Inflammatory macrophage treated with lipopolysaccharide for 4 hours (primary cell): ENCODE data around the gene SLC6A4.

Experiments
- DNase-seq: peaks from one replicate; pipeline ENCODE4 v3.0.0-alpha.2; 2020

Gene SLC6A4

DNA sequence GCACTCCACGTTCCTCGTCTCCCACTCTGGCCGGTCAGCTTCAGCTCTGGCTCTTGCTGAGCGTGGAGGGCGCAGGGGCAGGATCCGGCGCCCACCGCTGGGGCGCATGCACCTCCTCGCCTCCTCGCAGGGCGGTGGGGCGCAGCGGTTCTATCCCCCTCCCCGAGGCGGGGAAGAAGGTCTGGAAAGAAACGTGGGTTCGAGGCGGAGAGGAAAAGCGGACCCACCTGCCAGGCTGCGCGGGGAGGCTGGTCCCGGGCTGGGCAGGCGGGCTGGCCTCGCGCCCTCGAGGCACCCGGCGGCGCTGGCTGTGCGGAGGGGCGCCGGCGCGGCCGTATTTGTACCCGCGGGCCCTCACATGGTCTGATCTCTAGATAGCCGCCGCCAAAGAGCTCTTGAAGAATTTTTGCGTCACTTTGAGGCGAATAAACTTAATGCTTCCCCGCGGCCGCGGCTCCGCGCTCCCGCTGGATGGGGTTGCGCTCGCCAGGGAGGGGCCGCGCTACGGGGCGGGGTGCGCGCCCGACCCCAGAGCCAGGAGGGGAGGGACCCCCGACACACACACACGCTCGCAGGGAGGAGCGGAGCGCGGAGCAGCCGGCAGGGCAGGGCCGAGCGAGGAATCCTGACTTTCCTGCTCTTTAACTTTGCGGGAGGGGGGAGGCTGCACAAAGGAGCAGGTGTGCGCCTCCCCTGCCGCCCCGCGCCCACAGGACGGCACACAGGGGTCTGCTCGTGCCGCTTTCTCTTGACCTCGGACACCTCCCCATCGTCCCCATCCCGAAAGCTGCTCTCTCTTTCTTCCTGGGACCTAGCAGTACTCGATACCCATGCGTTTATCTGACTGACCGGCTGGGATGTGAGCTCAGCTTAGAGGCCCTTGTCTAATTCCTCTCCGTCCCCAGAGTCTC, at the start of gene SLC6A4:
Gene SLC6A4, minus strand, starts transcription at position 312 of the 911 bp plus-strand sequence. CDS start 13,739 bp downstream, outside the sequence.
- DNase-seq, result no peak

- DNase-seq, result no peak
Measured at GRCh38 chr17:30279156-30279555, 43.7 kb upstream of the SLC6A4 start.

DNA sequence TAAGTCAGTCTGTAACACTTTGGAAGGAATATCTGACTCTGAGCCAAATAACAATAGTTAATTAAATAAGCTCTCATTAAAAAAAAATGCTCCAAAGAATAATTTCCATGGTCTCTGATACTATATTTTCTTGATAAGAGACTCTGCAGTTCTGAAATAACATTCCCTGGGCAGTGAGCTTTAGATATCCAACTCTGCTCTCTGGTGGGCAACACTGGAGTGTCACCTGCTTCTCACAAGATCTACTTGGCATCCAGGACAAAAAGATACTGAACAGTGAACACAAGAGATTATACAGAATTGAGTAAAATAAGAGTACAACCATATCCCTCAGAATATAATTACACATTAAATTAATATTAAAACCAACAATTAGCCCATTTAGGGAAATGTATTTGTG, 42.5 kb upstream of the SLC6A4 start:
- DNase-seq, result no peak

DNA sequence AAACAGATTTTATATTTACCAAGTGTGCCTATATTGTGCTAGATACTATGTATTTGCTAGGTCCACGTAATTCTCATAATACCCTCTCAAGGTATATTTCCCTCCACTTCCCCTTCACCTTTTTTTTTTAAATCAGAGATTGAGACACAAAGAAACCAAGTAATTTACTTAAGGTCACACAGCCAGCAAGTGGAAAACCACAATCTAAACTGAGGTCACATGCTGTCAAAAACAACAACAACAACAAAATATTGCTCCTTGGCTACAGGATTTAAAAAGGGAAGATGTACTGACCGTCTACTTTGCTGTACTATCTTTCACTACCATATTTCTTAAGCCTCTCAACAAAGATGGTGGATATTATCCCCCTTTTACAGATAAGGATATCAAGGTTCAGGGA, 40.4 kb upstream of the SLC6A4 start:
- no peak for DNase-seq

GRCh38 chr17:30274887-30275286, 39.4 kb upstream of the SLC6A4 start:
- DNase-seq, result no peak

DNA sequence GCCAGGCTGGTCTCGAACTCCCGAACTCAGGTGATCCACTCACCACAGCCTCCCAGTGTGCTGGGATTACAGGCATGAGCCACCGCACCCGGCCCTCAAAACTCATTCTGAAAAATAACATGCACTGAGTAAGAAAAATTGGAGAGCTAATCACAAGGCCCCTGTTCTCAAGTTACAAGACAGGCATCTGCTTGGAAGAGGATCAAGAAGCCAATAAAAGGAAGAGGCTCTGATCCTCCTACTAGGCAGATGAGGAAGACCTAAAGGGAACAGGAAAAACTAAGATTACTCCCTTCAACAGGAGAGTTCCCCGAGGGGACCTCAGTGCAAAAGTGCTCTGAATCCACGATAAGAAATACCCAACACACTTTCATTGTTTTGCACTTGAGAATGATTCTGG, 37.9 kb upstream of the SLC6A4 start:
- DNase-seq, result no peak

- DNase-seq, result no peak
Measured at GRCh38 chr17:30271102-30271501, 35.6 kb upstream of the SLC6A4 start.

DNA sequence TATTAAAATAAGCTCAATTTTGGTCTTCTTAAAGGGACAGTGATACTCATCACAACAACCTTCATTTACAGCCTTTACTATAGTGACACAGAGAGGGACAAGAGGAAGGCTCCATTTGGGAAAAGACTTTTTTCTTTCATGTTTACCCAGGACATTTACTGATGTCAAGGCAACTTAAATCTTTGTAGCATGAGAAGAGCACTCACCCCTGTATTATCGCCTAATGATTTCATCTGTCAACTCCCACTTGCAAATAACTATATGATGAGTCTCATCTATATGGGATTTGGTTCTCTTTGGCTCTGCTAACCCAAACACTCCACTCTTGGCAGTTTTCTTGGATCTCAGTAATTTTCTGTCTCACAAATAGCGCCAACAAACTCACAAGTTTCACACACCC, 32.1 kb upstream of the SLC6A4 start:
- DNase-seq, result no peak

DNA sequence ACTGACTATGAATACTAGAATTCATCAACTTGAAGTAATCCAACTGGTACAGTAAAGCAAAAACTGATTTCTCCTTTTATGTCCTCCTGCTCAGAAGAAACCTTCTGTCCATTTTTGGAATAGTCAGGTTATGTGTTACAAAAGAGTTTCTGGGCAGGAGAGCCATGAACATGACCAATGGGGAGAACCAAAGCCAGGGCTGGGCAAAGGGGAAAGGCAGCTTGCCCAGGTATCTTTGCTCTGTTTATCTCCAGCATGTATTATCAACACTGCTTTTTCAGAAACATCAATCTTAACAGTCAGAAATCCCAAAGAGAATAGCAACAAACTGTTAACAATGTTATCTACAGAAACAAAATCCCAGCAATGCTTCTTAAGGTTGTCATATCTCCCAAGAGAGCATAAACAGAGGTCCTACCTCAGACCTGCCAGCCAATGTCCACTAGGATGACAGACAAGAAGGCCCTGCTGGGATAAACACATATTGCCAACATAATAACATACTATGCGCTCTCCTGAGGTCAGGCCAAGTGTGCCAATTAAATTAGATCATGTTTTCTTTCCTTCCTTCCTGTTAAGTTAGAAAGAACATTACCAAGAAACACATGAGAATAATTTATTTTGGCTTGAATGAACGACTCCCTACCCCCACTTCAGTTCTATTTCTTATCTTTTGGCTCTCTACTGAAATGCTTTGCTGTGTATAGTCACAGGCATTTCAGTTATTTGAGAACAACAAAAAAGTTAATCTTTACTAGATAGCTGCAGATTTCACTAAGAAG, 28.2 kb upstream of the SLC6A4 start:
- DNase-seq, result no peak

- no peak for DNase-seq
Measured at GRCh38 chr17:30256756-30257506, 21.4 kb upstream of the SLC6A4 start.

DNA sequence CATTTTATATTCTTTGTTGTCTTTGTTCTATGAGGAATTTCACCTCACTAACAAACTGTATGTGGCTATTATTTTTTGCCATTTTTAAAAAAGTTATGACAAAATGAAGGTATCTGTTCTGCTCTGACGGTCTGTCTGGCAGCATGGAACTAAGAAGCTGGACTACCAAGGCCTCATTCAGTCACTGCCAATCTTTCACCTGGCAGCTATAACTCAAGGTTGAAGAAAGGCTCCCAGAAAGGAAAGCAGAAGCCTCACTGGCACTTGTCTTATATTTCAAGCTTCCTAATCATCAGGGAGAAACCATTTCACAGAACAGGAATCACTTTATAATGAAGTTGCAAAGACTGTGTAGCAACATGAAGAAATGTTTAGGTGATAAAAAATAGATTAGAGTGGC, 18.7 kb upstream of the SLC6A4 start:
- DNase-seq, result no peak

- no peak for DNase-seq
Measured at GRCh38 chr17:30253312-30253711, 17.8 kb upstream of the SLC6A4 start.

GRCh38 chr17:30251931-30252330, 16.4 kb upstream of the SLC6A4 start:
- no peak for DNase-seq

DNA sequence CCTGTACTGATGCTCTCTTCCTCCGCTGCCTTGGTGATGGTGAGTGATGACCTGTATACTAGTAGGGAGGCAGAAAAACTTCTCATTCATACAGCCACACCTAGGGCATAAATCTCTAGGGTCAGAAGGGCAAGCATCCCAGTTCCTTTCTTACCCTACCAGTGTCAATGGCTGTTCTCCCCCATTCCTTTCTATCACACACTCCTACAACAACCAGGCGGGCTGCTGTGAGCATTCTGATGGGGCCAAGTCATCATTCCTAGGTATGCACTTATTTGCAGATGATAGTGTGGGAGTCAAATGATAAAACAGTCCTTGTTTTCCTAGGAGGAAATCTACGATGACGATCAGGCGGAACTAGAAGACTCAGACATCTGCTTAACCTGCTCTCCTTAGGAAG, 14.0 kb upstream of the SLC6A4 start:
- no peak for DNase-seq

GRCh38 chr17:30248786-30249185, 13.3 kb upstream of the SLC6A4 start:
- no peak for DNase-seq

GRCh38 chr17:30246460-30246859, 11.0 kb upstream of the SLC6A4 start:
- DNase-seq, result no peak

DNA sequence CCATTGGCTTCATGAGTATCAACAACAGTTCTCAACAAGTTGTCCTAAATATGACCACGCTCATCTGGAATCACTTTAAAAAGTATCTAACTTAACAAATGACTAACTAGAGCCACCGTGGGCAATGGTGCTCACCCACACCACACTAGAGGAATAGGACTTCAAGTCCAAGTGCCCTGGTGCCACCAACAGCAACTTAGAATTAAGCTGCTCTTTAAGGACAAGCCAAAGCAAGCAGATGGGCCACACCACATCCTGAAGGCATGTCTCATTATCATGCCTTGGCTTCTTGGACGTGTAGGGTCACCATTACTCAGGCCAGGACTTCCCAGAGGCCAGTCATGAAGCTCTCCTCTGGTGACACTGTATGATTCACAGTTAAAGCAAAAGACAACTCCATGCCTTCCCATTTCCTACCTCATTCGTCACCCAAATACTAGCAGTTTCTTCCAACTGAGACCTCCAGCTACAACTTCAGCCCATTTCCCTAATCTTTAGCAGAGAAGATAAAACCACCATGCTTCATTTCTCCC, 9.4 kb upstream of the SLC6A4 start:
- no peak for DNase-seq

DNA sequence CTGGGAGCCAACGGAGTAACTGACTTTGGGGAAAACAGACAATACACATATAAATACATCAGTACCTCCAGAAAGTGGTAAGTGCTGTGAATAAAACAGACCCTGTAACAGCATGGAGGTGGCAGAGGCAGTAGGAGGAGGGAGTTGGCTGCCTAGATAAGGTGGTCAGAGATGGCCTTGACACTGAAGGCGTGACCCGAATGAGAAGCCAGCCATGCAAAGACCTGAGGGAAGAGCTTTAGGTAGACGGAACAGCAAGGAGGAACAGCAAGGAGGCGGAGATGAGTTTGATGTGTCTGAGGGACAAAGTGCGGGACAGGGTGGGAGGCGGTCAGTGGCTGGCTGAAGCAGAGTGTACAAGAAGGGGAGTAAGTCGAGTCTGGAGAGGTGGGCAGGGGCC, 8.1 kb upstream of the SLC6A4 start:
- DNase-seq, result no peak

DNA sequence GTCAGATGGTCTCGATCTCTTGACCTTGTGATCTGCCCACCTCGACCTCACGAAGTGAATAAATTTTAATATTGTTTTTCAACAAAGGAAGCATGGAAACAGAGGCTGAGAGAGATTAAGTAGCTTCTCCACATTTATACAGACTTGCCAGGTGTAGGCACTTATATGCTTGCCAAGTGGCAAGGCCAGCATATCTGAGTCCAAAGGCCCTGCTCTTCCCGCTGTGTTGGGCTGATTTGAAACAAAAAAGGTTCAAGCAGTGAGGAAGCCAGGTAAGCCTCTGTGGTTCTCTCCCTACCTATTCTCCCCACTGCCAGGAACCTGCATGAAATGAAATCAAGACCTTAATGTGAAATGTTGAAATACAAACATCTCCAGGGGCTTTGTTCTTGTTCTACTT, 7.5 kb upstream of the SLC6A4 start:
- DNase-seq, result no peak

DNA sequence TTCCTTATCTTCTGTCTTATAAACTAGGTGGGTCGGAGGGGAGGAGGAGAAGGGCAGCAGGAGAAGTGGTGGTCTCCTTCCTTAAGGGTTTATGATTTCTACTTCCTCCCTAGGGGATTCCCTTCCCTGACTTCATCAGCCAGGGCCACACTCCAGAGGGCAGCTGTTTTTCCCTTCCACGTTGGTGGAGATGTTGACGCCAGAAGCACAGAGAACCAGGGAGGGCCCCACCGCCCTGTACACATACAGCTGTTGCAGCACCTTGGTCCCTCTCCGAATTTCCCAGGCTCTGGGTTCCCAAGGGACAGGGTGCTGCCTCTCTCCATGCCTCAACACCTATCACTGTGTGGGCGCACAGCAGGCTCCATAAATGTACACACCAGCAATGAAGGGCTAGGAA, 5.6 kb upstream of the SLC6A4 start:
- DNase-seq, result no peak

DNA sequence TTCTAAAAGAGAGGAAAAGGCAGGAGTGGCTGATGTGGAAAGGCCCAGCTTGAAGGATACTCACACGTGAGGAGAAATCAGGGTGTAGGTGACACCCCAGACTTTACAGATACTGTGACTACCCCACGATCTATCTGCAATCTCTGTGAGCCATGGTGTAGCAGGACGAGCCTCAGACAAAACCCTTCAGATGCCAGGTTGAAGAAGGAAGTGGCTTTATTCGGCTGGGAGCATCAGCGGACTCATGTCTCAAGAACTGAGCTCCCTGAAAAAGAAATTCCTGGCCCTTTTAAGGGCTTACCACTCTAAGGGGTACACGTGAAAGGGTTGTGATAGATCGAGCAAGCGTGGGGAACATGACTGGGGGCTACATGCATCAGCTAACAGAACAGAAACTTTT, 4.7 kb upstream of the SLC6A4 start:
- no peak for DNase-seq

DNA sequence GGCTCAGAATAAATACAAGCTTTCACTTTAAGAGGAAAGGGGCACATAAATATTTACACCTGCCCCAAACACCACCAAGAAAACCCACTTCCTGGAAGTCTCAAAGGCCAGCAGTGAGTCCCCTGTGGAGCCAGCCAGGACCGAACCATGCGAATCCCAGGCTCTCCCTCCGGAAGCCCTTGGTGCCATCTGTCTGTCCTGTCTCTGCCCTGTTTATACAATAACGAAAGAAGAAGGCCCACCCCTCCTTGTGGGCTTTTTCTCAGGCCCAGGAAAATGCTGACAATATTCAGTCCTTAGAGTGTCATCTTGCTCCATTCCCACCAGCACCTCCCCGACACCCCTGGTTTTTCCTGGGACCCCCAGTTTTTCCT, 3.6 kb upstream of the SLC6A4 start:
- DNase-seq, result no peak

- DNase-seq, result no peak
Measured at GRCh38 chr17:30238387-30239088, 3.0 kb upstream of the SLC6A4 start.
